HG03097 (cell line): ENCODE results near the gene PRRC2C.
"Not testable (repeated sequence)": the region's sequence is repeated elsewhere in the genome, so short reads cannot be mapped to it uniquely, and the experiment has no call there.

Experiments used
- ATAC-seq: cut with Tn5 transposase; IDR thresholded peaks from one replicate; pipeline ENCODE4 v1.9.1; 2021; ENCODE audit not compliant: unreplicated experiment, low FRiP score

Gene PRRC2C

GRCh38 chr1:171495444-171495843 is 10.1 kb downstream of the PRRC2C start:
- no peak for ATAC-seq

GRCh38 chr1:171500304-171500703 is 15.0 kb downstream of the PRRC2C start:
- ATAC-seq: no peak

GRCh38 chr1:171500803-171501202 is 15.5 kb downstream of the PRRC2C start:
- no peak for ATAC-seq

- peak; percentile 51 for ATAC-seq
Observed at GRCh38 chr1:171501305-171502024, 16.1 kb downstream of the PRRC2C start.

- no peak for ATAC-seq
Observed at GRCh38 chr1:171506525-171507304, 21.4 kb downstream of the PRRC2C start.

GRCh38 chr1:171507435-171507834 is 22.1 kb downstream of the PRRC2C start:
- no peak for ATAC-seq

GRCh38 chr1:171509191-171509590 is 23.9 kb downstream of the PRRC2C start:
- ATAC-seq: no peak

- no peak for ATAC-seq
Observed at GRCh38 chr1:171513743-171514142, 28.4 kb downstream of the PRRC2C start.

- ATAC-seq: peak; percentile 66
Observed at GRCh38 chr1:171515299-171515698, 30.0 kb downstream of the PRRC2C start.

- ATAC-seq: no peak
Observed at GRCh38 chr1:171515741-171516140, 30.4 kb downstream of the PRRC2C start.

- ATAC-seq: no peak
Observed at GRCh38 chr1:171521567-171521966, 36.2 kb downstream of the PRRC2C start.

GRCh38 chr1:171530676-171531075 is 45.3 kb downstream of the PRRC2C start:
- no peak for ATAC-seq

GRCh38 chr1:171532520-171532919 is 47.2 kb downstream of the PRRC2C start:
- ATAC-seq: no peak

GRCh38 chr1:171545523-171545922 is 60.2 kb downstream of the PRRC2C start:
- no peak for ATAC-seq

GRCh38 chr1:171550050-171550449 is 64.7 kb downstream of the PRRC2C start:
- no peak for ATAC-seq

GRCh38 chr1:171550598-171551100 is 65.3 kb downstream of the PRRC2C start:
- ATAC-seq: not testable (repeated sequence)

- not testable (repeated sequence) for ATAC-seq
Observed at GRCh38 chr1:171553960-171554359, 68.6 kb downstream of the PRRC2C start.

- no peak for ATAC-seq
Observed at GRCh38 chr1:171563675-171564074, 78.3 kb downstream of the PRRC2C start.

- ATAC-seq: no peak
Observed at GRCh38 chr1:171566467-171566866, 81.1 kb downstream of the PRRC2C start.

GRCh38 chr1:171570295-171570694 is 85.0 kb downstream of the PRRC2C start:
- ATAC-seq: no peak

GRCh38 chr1:171576144-171576543 is 90.8 kb downstream of the PRRC2C start:
- ATAC-seq: no peak

GRCh38 chr1:171581226-171581625 is 95.9 kb downstream of the PRRC2C start:
- ATAC-seq: no peak
